Mesenchymal stem cell (in vitro differentiated cells and primary cell): ENCODE measurements around the gene KDM4C.

ENCODE experiments used
- DNase-seq: peaks from one replicate; pipeline ENCODE4 v3.0.0-alpha.2; 2013
- H2AFZ ChIP-seq: one replicate; pipeline ENCODE4 v1.6.1; 2013; ENCODE audit warnings: low read depth, mild to moderate bottlenecking, control low read depth, inconsistent platforms, low read length, moderate library complexity
- H2AK5ac ChIP-seq: 2 replicates; pipeline ENCODE4 v1.6.1; 2013; ENCODE audit warnings: low read length, moderate library complexity, mild to moderate bottlenecking, inconsistent platforms; ENCODE audit not compliant: severe bottlenecking
- H2BK120ac ChIP-seq: one replicate; pipeline ENCODE4 v1.6.1; 2013; ENCODE audit warnings: low read depth, mild to moderate bottlenecking, inconsistent platforms, low read length, moderate library complexity
- H2BK12ac ChIP-seq, 2 experiments: one replicate each; pipeline ENCODE4 v1.6.1; 2013; ENCODE audit warnings: inconsistent platforms in 2 of 2, low read length in 2 of 2, mild to moderate bottlenecking in 2 of 2, moderate library complexity in 2 of 2, control low read depth in 1 of 2
- H2BK15ac ChIP-seq: one replicate; pipeline ENCODE4 v1.6.1; 2013; ENCODE audit warnings: mild to moderate bottlenecking, low read depth, inconsistent platforms; ENCODE audit not compliant: poor library complexity, severe bottlenecking
- H2BK5ac ChIP-seq: 2 replicates; pipeline ENCODE4 v1.6.1; 2013; ENCODE audit warnings: low read depth, mild to moderate bottlenecking, low read length, control low read depth, inconsistent platforms; ENCODE audit not compliant: poor library complexity, severe bottlenecking
- H3K14ac ChIP-seq, 2 experiments: one replicate each; pipeline ENCODE4 v1.6.1; 2013; ENCODE audit warnings: inconsistent platforms in 2 of 2, low read length in 2 of 2, control low read depth in 1 of 2, mild to moderate bottlenecking in 1 of 2, moderate library complexity in 1 of 2
- H3K18ac ChIP-seq, 2 experiments: one replicate each; pipeline ENCODE4 v1.6.1; 2013; ENCODE audit warnings: inconsistent platforms in 2 of 2, low read length in 2 of 2, control low read depth in 1 of 2, low read depth in 1 of 2, mild to moderate bottlenecking in 1 of 2
- H3K23ac ChIP-seq, 2 experiments: one replicate each; pipeline ENCODE4 v1.6.1; 2013; ENCODE audit warnings: inconsistent platforms in 2 of 2, low read length in 2 of 2, mild to moderate bottlenecking in 2 of 2, moderate library complexity in 2 of 2, control low read depth in 1 of 2
- H3K27ac ChIP-seq: 2 replicates; pipeline ENCODE4 v1.5.1; 2013; ENCODE audit warnings: mild to moderate bottlenecking, moderate library complexity, low read length, control low read depth, inconsistent platforms; ENCODE audit not compliant: poor library complexity, severe bottlenecking
- H3K27me3 ChIP-seq, 2 experiments: 2 replicates each; pipeline versions ENCODE4 v1.6.1 to v1.7.0; 2013; ENCODE audit warnings: low read length in 2 of 2, mild to moderate bottlenecking in 2 of 2, moderate library complexity in 2 of 2, control low read depth in 1 of 2, inconsistent platforms in 1 of 2; ENCODE audit not compliant: control insufficient read depth in 1 of 2, insufficient read depth in 1 of 2
- H3K36me3 ChIP-seq, 2 experiments: 2 replicates each; pipeline versions ENCODE4 v1.6.1 to v1.7.0; 2013; ENCODE audit warnings: low read length in 2 of 2, control low read depth in 1 of 2, inconsistent platforms in 1 of 2, low read depth in 1 of 2, mild to moderate bottlenecking in 1 of 2; ENCODE audit not compliant: insufficient read depth in 2 of 2, control insufficient read depth in 1 of 2
- H3K4ac ChIP-seq, 2 experiments: one replicate each; pipeline ENCODE4 v1.6.1; 2013; ENCODE audit warnings: inconsistent platforms in 2 of 2, low read length in 2 of 2, mild to moderate bottlenecking in 2 of 2, moderate library complexity in 2 of 2, control low read depth in 1 of 2, low read depth in 1 of 2
- H3K4me1 ChIP-seq: 2 replicates; pipeline ENCODE4 v1.6.1; 2013; ENCODE audit warnings: low read depth, low read length, control low read depth; ENCODE audit not compliant: control insufficient read depth, insufficient read depth
- H3K4me2 ChIP-seq: 2 replicates; pipeline ENCODE4 v1.6.1; 2013; ENCODE audit warnings: low read length, mild to moderate bottlenecking, inconsistent platforms; ENCODE audit not compliant: poor library complexity, severe bottlenecking
- H3K4me3 ChIP-seq, 2 experiments: 2 replicates each; pipeline versions ENCODE4 v1.5.1 to v1.7.0; 2013; ENCODE audit warnings: low read length in 2 of 2, mild to moderate bottlenecking in 2 of 2, control low read depth in 1 of 2, low read depth in 1 of 2; ENCODE audit not compliant: insufficient read depth in 1 of 2
- H3K79me1 ChIP-seq: replicated peaks from 2 replicates; pipeline ENCODE4 v1.6.1; 2013; ENCODE audit warnings: mild to moderate bottlenecking, control low read depth, low read length, inconsistent platforms; ENCODE audit not compliant: poor library complexity, severe bottlenecking
- H3K9ac ChIP-seq: 2 replicates; pipeline ENCODE4 v1.7.0; 2013; ENCODE audit warnings: mild to moderate bottlenecking, low read length, moderate library complexity
- H3K9me3 ChIP-seq: 2 replicates; pipeline ENCODE4 v1.7.0; 2013; ENCODE audit warnings: mild to moderate bottlenecking, low read length; ENCODE audit not compliant: control insufficient read depth
- H4K8ac ChIP-seq: one replicate; pipeline ENCODE4 v1.6.1; 2013; ENCODE audit warnings: inconsistent platforms, mild to moderate bottlenecking, low read length, moderate library complexity
- H4K91ac ChIP-seq: one replicate; pipeline ENCODE4 v1.6.1; 2013; ENCODE audit warnings: mild to moderate bottlenecking, low read length, inconsistent platforms
- WGBS: methylation state at CpG from one replicate; pipeline ENCODE4 v1.1.7; 2013; ENCODE audit warnings: mixed read lengths; 5-methylcytosine and 5-hydroxymethylcytosine counted together

Gene KDM4C

DNA sequence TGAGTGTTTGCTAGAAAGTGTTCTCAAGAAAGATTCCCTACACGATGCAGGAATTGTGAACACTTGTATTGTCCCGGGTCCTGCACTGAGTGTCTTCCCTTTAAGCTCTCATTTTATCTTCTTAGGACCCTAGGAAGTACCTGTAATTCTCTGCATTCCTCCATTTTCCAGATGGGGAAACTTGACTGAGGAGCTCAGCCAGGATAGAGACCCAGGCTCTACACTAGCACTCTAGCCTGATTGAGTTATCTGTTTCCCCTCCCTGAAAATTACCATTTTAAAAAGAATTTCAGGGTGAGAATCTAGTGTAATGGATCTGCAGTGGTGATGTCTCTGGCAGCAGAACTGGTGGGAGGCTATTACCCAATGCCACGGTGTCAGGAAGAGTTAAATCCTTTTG, 453.9 kb downstream of the KDM4C start:
- Histone ChIP-seq H3K4ac (no peak overlapping the region), H3K18ac (no peak overlapping the region), H3K4me2 (no peak overlapping the region), H3K9ac (no peak overlapping the region), H4K8ac (no peak overlapping the region), H2BK5ac (no peak overlapping the region), H3K79me1 (no peaks in the 10 kb centered on the region), H3K4me1 (peaks cover 4% of the 10 kb centered on the region), H2BK15ac (no peak overlapping the region), H2BK12ac (no peak overlapping the region), H3K27me3 (peaks cover 15 to 34% of the 10 kb centered on the region in 2 experiments), H3K14ac (no peak overlapping the region), H3K23ac (no peak overlapping the region), H4K91ac (no peak overlapping the region), H3K4me3 (no peak overlapping the region), H3K9me3 (no peaks in the 10 kb centered on the region), H2AFZ (no peak overlapping the region), H3K36me3 (no peaks in the 10 kb centered on the region), H2AK5ac (no peak overlapping the region), H3K27ac (no peak overlapping the region), H2BK120ac (no peak overlapping the region)
- DNase-seq = no peak
- WGBS = 92% methylated on average over 3 of the region's 3 CpGs

DNA sequence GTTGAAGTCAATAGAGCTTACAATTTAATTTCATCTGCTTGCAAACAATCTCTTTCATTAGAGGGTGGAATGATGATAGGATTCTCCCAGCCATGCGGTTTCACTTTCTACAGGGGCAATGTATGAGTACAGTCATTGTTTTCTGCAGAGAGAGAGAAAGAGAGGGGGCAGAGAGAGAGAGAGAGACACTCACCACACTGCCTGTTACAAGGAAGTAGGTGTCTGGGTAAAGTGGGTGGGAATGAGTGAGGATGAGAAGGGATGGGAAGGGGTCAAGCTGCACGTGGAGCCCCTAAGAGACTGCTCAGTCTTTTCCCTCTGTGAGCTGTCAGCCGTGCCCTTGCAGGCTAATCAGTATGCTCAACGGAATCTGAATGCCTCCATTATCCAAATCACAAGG, 454.3 kb downstream of the KDM4C start:
- no peak overlapping the region for H2BK12ac ChIP-seq
- H3K27me3 ChIP-seq = peaks cover 15 to 32% of the 10 kb centered on the region in 2 experiments
- H3K36me3 ChIP-seq = no peaks in the 10 kb centered on the region
- H2AFZ ChIP-seq = no peak overlapping the region
- no peak overlapping the region for H4K8ac ChIP-seq
- peak overlapping the region; percentile 51 for H2BK5ac ChIP-seq
- H3K79me1 ChIP-seq = no peaks in the 10 kb centered on the region
- WGBS = 73% methylated on average over 2 of the region's 4 CpGs
- H2BK15ac ChIP-seq = no peak overlapping the region
- H3K9ac ChIP-seq = no peak overlapping the region
- H4K91ac ChIP-seq = no peak overlapping the region
- H3K27ac ChIP-seq = no peak overlapping the region
- no peak overlapping the region for H3K23ac ChIP-seq
- H2BK120ac ChIP-seq = no peak overlapping the region
- no peak overlapping the region for H3K4me3 ChIP-seq
- H3K14ac ChIP-seq = no peak overlapping the region
- DNase-seq = no peak
- H3K4ac ChIP-seq = no peak overlapping the region
- H3K9me3 ChIP-seq = no peaks in the 10 kb centered on the region
- peak overlapping the region; percentile 11 for H3K4me2 ChIP-seq
- no peak overlapping the region for H2AK5ac ChIP-seq
- H3K18ac ChIP-seq = no peak overlapping the region
- peaks cover 4% of the 10 kb centered on the region for H3K4me1 ChIP-seq

DNA sequence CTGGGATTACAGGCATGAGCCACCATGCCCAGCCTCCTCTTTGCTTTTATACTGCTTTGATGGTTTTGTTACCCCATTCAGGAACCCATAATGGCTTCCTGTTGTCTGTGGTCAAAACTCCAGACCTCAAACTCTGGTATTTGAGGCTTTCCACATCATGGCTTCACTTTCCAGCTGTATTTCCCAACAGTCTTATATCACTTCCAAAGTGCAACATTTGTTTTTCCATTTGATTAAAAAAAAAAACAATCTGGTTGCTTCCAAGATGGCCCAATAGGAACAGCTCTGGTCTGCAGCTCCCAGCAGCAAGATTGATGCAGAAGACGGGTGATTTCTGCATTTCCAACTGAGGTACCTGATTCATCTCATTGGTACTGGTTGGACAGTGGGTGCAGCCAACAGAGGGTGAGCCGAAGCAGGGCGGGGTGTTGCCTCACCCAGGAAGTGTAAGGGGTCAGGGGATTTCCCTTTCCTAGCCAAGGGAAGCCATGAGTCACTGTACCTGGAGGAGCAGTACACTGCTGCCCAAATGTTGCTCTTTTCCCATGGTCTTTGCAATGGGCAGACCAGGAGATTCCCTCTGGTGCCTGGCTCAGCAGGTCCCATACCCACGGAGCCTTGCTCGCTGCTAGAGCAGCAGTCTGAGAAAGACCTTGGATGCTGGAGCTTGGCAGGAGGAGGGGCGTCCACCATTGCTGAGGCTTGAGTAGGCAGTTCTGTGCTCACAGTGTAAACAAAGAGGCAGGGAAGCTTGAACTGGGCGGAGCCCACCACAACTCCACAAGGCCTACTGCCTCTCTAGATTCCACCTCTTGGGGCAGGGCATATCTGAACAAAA, 458.4 kb downstream of the KDM4C start:
- Histone ChIP-seq H3K4me2 (no peak overlapping the region), H3K14ac (no peak overlapping the region), H2BK12ac (no peak overlapping the region), H3K27me3 (peaks cover 12 to 23% of the 10 kb centered on the region in 2 experiments), H2BK5ac (no peak overlapping the region), H3K4ac (no peak overlapping the region), H3K18ac (peak overlapping the region in 1 of 2 experiments; percentile 54), H4K8ac (no peak overlapping the region), H3K36me3 (no peaks in the 10 kb centered on the region), H3K9ac (no peak overlapping the region), H3K4me3 (no peak overlapping the region), H2AFZ (no peak overlapping the region), H3K27ac (no peak overlapping the region), H3K9me3 (no peaks in the 10 kb centered on the region), H2BK15ac (no peak overlapping the region), H2AK5ac (no peak overlapping the region), H2BK120ac (no peak overlapping the region), H3K23ac (no peak overlapping the region), H3K4me1 (peaks cover 4% of the 10 kb centered on the region), H4K91ac (no peak overlapping the region), H3K79me1 (no peaks in the 10 kb centered on the region)
- peak; percentile 79 for DNase-seq
- 70% methylated on average over 7 of the region's 7 CpGs for WGBS

- no peak overlapping the region for H2BK15ac ChIP-seq
- H3K4me3 ChIP-seq = no peak overlapping the region
- peaks cover 2% of the 10 kb centered on the region for H3K4me1 ChIP-seq
- H2BK5ac ChIP-seq = no peak overlapping the region
- no peaks in the 10 kb centered on the region for H3K79me1 ChIP-seq
- H3K23ac ChIP-seq = no peak overlapping the region
- no peak overlapping the region for H4K91ac ChIP-seq
- no peak overlapping the region for H3K27ac ChIP-seq
- H2BK120ac ChIP-seq = no peak overlapping the region
- no peak overlapping the region for H3K14ac ChIP-seq
- peaks cover 11 to 58% of the 10 kb centered on the region in 2 experiments for H3K27me3 ChIP-seq
- H2AFZ ChIP-seq = no peak overlapping the region
- H3K18ac ChIP-seq = no peak overlapping the region
- no peaks in the 10 kb centered on the region for H3K9me3 ChIP-seq
- no peak overlapping the region for H3K9ac ChIP-seq
- no peak overlapping the region for H3K4me2 ChIP-seq
- 36% methylated on average over 4 of the region's 6 CpGs for WGBS
- H2BK12ac ChIP-seq = no peak overlapping the region
- no peak overlapping the region for H4K8ac ChIP-seq
- no peaks in the 10 kb centered on the region for H3K36me3 ChIP-seq
- no peak overlapping the region for H2AK5ac ChIP-seq
- no peak for DNase-seq
- no peak overlapping the region for H3K4ac ChIP-seq
Measured at GRCh38 chr9:7223981-7224380, 466.2 kb downstream of the KDM4C start.
